ENCODE data around the gene RNF145. TPM values are rescaled to one million over a fixed set of nuclear protein-coding genes. Genes with fewer than 3 reads are reported as not detected.

The RNF145 gene
- total and polyA plus RNA-seq, 2 of the 13 experiments (the other 11 are each of a cell fraction or from before 2014, with no cell fraction given): 24.6 TPM

DNA sequence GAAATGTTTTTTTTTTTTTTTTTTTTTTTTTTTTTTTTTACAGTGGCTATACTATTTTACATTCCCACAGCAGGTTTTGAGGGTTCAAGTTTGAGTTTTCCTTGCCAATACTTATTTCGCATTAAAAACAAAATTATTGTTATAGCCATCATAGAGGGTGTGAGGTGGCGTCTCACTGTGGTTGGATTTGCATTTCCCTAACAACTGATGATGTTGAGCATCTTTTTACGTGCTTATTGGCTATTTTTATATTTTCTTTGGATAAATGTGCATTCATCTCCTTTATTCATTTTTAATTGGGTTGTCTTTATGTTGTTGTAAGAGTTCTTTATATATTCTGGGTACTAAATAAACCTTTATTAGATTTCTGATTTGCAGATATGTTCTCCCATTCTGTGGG lies 34.8 kb upstream of the RNF145 start:
- Histone ChIP-seq H3K4me2 (ENCODE audit: low read depth, low read length) (no peak overlapping the region), H3K9ac (ENCODE audit: insufficient read depth, low read depth, low read length) (no peak overlapping the region), H3K27me3 (ENCODE audit: control insufficient read depth in 1 of 2, insufficient read depth in 2 of 2, low read length in 2 of 2) (no peaks in the 10 kb centered on the region), H3K27ac (ENCODE audit: extremely low read length, insufficient read depth, low read length) (no peak overlapping the region), H3K9me3 (ENCODE audit: low read length) (no peaks in the 10 kb centered on the region), H2AFZ (ENCODE audit: low read length) (no peak overlapping the region), H4K20me1 (ENCODE audit: insufficient read depth, low read length) (no peaks in the 10 kb centered on the region), H3K79me2 (ENCODE audit: insufficient read depth, low read length) (no peaks in the 10 kb centered on the region), H3K4me3 (replicated peaks in 1 of 3; ENCODE audit: insufficient read depth in 1 of 3, low read depth in 2 of 3, low read length in 3 of 3) (no peak overlapping the region), H3K4me1 (ENCODE audit: insufficient read depth, low read length) (no peaks in the 10 kb centered on the region), H3K36me3 (replicated peaks in 1 of 2; ENCODE audit: control insufficient read depth in 1 of 2, insufficient read depth in 2 of 2, low read length in 2 of 2) (no peaks in the 10 kb centered on the region)
- no peak for DNase-seq (ENCODE audit: low spot score)
- FAIRE-seq: no peak
- 30% methylated on average over 3 of the region's 3 CpGs for WGBS (ENCODE audit: low lambda C conversion rate)
- in situ Hi-C loops (cut with HindIII; ENCODE audit: extremely low pct_ligation_motif_present, low pct_unique_long_range_greater_than_20kb) (no loop called here), intact Hi-C loops (cut with micrococcal nuclease; ENCODE audit: unreplicated experiment) (no loop called here)
- POLR2A ChIA-PET: no interaction called here
- peak; percentile 62; the same call in 1 of the 2 replicates for TF ChIP-seq RFX5 (IDR thresholded peaks at IDR 0.05; ENCODE audit: low read depth, low read length)
- TF ChIP-seq, protein P1, sequence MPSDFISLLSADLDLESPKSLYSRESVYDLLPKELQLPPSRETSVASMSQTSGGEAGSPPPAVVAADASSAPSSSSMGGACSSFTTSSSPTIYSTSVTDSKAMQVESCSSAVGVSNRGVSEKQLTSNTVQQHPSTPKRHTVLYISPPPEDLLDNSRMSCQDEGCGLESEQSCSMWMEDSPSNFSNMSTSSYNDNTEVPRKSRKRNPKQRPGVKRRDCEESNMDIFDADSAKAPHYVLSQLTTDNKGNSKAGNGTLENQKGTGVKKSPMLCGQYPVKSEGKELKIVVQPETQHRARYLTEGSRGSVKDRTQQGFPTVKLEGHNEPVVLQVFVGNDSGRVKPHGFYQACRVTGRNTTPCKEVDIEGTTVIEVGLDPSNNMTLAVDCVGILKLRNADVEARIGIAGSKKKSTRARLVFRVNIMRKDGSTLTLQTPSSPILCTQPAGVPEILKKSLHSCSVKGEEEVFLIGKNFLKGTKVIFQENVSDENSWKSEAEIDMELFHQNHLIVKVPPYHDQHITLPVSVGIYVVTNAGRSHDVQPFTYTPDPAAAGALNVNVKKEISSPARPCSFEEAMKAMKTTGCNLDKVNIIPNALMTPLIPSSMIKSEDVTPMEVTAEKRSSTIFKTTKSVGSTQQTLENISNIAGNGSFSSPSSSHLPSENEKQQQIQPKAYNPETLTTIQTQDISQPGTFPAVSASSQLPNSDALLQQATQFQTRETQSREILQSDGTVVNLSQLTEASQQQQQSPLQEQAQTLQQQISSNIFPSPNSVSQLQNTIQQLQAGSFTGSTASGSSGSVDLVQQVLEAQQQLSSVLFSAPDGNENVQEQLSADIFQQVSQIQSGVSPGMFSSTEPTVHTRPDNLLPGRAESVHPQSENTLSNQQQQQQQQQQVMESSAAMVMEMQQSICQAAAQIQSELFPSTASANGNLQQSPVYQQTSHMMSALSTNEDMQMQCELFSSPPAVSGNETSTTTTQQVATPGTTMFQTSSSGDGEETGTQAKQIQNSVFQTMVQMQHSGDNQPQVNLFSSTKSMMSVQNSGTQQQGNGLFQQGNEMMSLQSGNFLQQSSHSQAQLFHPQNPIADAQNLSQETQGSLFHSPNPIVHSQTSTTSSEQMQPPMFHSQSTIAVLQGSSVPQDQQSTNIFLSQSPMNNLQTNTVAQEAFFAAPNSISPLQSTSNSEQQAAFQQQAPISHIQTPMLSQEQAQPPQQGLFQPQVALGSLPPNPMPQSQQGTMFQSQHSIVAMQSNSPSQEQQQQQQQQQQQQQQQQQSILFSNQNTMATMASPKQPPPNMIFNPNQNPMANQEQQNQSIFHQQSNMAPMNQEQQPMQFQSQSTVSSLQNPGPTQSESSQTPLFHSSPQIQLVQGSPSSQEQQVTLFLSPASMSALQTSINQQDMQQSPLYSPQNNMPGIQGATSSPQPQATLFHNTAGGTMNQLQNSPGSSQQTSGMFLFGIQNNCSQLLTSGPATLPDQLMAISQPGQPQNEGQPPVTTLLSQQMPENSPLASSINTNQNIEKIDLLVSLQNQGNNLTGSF (CRISPR knock-in tag; IDR thresholded peaks at IDR 0.05): no peak
- BruUV-seq (replicated peaks): no TSS peak
- ATAC-seq: no peak
- CTCF ChIA-PET (ENCODE audit: low intra/inter-chr PET ratio, low total read pairs): no interaction called here

DNA sequence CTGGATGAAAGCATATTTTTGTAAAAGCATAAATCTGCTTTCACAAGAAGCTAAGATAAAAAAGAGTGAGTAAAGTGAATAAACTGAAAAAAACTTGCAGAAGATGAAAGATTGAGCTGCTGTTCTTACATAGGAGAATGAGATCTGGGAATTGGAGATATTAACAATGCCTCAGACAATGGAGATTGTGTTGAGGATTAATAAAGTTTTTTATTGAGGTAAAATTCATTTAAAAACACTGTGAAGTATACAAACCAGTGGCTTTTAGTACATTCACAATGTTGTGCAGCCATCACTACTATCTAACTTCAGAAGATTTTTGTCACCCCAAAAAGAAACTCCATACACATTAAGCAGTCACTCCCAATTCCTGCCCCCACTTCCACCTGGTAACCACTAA lies 34.0 kb upstream of the RNF145 start:
- POLR2A ChIA-PET: no interaction called here
- Histone ChIP-seq H3K9me3 (ENCODE audit: low read length) (no peaks in the 10 kb centered on the region), H3K27ac (ENCODE audit: extremely low read length, insufficient read depth, low read length) (no peak overlapping the region), H3K9ac (ENCODE audit: insufficient read depth, low read depth, low read length) (no peak overlapping the region), H3K27me3 (ENCODE audit: control insufficient read depth in 1 of 2, insufficient read depth in 2 of 2, low read length in 2 of 2) (no peaks in the 10 kb centered on the region), H3K79me2 (ENCODE audit: insufficient read depth, low read length) (no peaks in the 10 kb centered on the region), H2AFZ (ENCODE audit: low read length) (no peak overlapping the region), H3K4me1 (ENCODE audit: insufficient read depth, low read length) (no peaks in the 10 kb centered on the region), H3K4me3 (replicated peaks in 1 of 3; ENCODE audit: insufficient read depth in 1 of 3, low read depth in 2 of 3, low read length in 3 of 3) (no peak overlapping the region), H3K36me3 (replicated peaks in 1 of 2; ENCODE audit: control insufficient read depth in 1 of 2, insufficient read depth in 2 of 2, low read length in 2 of 2) (no peaks in the 10 kb centered on the region), H4K20me1 (ENCODE audit: insufficient read depth, low read length) (no peaks in the 10 kb centered on the region), H3K4me2 (ENCODE audit: low read depth, low read length) (no peak overlapping the region)
- FAIRE-seq: no peak
- CTCF ChIA-PET (ENCODE audit: low intra/inter-chr PET ratio, low total read pairs): no interaction called here
- in situ Hi-C loops (cut with HindIII; ENCODE audit: extremely low pct_ligation_motif_present, low pct_unique_long_range_greater_than_20kb) (no loop called here), intact Hi-C loops (cut with micrococcal nuclease; ENCODE audit: unreplicated experiment) (no loop called here)
- BruUV-seq (replicated peaks): no TSS peak
- DNase-seq (ENCODE audit: low spot score): no peak
- no peak for ATAC-seq
- no peak for TF ChIP-seq RNF2 (conservative IDR thresholded peaks at IDR 0.05; ENCODE audit: low read depth)
- TF ChIP-seq, protein P2, sequence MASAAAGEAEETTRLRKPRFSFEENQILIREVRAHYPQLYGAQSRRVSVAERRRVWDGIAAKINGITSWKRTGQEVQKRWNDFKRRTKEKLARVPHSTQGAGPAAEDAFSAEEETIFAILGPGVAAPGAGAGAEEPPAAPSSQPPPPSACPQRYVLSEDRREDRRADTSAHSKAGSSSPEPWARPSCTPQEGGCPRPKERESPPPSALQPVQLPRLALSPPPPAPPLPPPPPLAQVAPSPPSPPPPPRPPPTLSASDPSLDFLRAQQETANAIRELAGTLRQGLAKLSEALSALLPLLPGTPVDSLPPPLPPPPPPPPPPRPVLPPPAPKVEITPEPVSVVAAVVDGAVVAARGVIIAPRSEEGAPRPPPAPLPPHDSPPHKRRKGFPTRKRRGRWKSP (CRISPR knock-in tag; IDR thresholded peaks at IDR 0.05): no peak
- TF ChIP-seq, protein P3, sequence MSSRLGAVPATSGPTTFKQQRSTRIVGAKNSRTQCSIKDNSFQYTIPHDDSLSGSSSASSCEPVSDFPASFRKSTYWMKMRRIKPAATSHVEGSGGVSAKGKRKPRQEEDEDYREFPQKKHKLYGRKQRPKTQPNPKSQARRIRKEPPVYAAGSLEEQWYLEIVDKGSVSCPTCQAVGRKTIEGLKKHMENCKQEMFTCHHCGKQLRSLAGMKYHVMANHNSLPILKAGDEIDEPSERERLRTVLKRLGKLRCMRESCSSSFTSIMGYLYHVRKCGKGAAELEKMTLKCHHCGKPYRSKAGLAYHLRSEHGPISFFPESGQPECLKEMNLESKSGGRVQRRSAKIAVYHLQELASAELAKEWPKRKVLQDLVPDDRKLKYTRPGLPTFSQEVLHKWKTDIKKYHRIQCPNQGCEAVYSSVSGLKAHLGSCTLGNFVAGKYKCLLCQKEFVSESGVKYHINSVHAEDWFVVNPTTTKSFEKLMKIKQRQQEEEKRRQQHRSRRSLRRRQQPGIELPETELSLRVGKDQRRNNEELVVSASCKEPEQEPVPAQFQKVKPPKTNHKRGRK (CRISPR knock-in tag; IDR thresholded peaks at IDR 0.05): no peak
- TF ChIP-seq ZNF232 (CRISPR knock-in tag; IDR thresholded peaks at IDR 0.05; ENCODE audit: borderline replicate concordance): no peak
- TF ChIP-seq ETV5 (CRISPR knock-in tag; IDR thresholded peaks at IDR 0.05; ENCODE audit: borderline replicate concordance): no peak
- TF ChIP-seq SMARCC2 (IDR thresholded peaks at IDR 0.05): no peak
- TF ChIP-seq, protein P4, sequence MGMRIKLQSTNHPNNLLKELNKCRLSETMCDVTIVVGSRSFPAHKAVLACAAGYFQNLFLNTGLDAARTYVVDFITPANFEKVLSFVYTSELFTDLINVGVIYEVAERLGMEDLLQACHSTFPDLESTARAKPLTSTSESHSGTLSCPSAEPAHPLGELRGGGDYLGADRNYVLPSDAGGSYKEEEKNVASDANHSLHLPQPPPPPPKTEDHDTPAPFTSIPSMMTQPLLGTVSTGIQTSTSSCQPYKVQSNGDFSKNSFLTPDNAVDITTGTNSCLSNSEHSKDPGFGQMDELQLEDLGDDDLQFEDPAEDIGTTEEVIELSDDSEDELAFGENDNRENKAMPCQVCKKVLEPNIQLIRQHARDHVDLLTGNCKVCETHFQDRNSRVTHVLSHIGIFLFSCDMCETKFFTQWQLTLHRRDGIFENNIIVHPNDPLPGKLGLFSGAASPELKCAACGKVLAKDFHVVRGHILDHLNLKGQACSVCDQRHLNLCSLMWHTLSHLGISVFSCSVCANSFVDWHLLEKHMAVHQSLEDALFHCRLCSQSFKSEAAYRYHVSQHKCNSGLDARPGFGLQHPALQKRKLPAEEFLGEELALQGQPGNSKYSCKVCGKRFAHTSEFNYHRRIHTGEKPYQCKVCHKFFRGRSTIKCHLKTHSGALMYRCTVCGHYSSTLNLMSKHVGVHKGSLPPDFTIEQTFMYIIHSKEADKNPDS (CRISPR knock-in tag; IDR thresholded peaks at IDR 0.05): no peak

Data from HepG2 (cell line).